Left kidney (tissue), 8 donors: ENCODE results near the gene COX15. TPM values are rescaled to one million over a fixed set of nuclear protein-coding genes. Genes with fewer than 3 reads are reported as not detected.
"Not testable (repeated sequence)": the region's sequence is repeated elsewhere in the genome, so short reads cannot be mapped to it uniquely, and the experiment has no call there.

Source experiments
- DNase-seq: peaks from one replicate; pipeline ENCODE4 v3.0.0-alpha.2; 2013
- long read RNA-seq, 8 donors: transcript quantifications; one replicate each; lab custom pipeline, GENCODE V29; 2026
- polyA plus RNA-seq: library from polyadenylated mRNA; unstranded; fragments of 120-200 nt; gene quantifications from one replicate; pipeline ENCODE4 v1.2.1, GENCODE V29; 2013; ENCODE audit not compliant: insufficient read length

The COX15 gene
- 73.8 TPM for polyA plus RNA-seq
- long read RNA-seq, donor 1, transcript COX15-201 (9 exons, 2,356 nt), result major isoform, 5 of 30 reads
- long read RNA-seq, donor 1, partial matches to known transcripts, result 25 of 30 reads
- long read RNA-seq, donor 1, other reads (novel, unspliced or antisense), result 0 of 30 reads
- long read RNA-seq, donor 2, transcript COX15-201 (9 exons, 2,356 nt), result major isoform, 8 of 9 reads
- long read RNA-seq, donor 2, partial matches to known transcripts, result 0 of 9 reads
- long read RNA-seq, donor 2, other reads (novel, unspliced or antisense), result 0 of 9 reads
- long read RNA-seq, donor 3, transcript COX15-201 (9 exons, 2,356 nt), result major isoform, 6 of 13 reads
- long read RNA-seq, donor 3, partial matches to known transcripts, result 5 of 13 reads
- long read RNA-seq, donor 3, other reads (novel, unspliced or antisense), result 0 of 13 reads
- long read RNA-seq, donor 4, result 0 reads
- long read RNA-seq, donor 5, transcript COX15-201 (9 exons, 2,356 nt), result major isoform, 8 of 9 reads
- long read RNA-seq, donor 5, partial matches to known transcripts, result 0 of 9 reads
- long read RNA-seq, donor 5, other reads (novel, unspliced or antisense), result 0 of 9 reads
- long read RNA-seq, donor 6, transcript COX15-201 (9 exons, 2,356 nt), result major isoform, 6 of 6 reads
- long read RNA-seq, donor 6, partial matches to known transcripts, result 0 of 6 reads
- long read RNA-seq, donor 6, other reads (novel, unspliced or antisense), result 0 of 6 reads
- long read RNA-seq, donor 7, transcript COX15-201 (9 exons, 2,356 nt), result major isoform, 8 of 10 reads
- long read RNA-seq, donor 7, partial matches to known transcripts, result 0 of 10 reads
- long read RNA-seq, donor 7, other reads (novel, unspliced or antisense), result 0 of 10 reads
- long read RNA-seq, donor 8, transcript COX15-201 (9 exons, 2,356 nt), result major isoform, 6 of 6 reads
- long read RNA-seq, donor 8, partial matches to known transcripts, result 0 of 6 reads
- long read RNA-seq, donor 8, other reads (novel, unspliced or antisense), result 0 of 6 reads

DNA sequence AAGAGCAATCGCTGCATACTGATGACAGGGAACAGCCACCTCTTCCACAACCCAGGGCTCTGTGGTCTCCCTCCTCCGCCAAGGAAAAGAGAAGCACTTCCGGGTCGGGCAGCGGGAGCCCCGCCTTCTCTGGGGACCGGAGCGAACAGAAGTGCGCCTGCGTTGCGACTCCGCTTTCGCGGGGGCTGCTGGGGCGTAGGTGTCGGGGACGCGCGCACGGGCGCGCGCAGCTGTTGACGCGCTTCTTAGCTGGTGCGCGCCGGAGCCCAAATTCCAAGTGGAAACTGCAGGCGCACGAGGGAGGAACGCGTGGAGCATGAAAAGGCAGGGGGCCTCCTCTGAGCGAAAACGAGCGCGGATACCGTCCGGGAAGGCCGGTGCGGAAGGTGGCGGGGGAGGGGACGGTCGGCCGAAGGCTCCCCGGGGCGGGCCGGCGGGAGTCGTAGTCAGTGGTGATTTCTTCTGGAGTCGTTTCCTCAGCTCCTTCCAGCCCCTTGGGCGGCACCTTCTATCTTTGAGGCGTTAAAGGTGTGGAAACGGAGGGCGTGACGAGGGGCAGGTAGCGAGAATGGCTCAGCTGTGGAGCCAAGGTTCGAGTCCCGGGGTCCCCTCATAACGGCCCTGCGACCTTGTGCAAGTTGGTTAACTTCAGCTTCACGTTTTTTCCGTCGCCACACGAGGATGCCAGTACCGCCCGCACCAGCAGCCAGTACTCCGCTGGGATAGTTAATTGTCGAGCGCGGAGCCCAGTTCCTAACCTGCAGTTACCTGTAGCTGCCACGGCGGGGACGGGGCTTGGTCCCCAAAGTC is at the start of gene COX15, which contains the start of gene CUTC:
TSS of gene COX15 (minus strand) at position 95 of the 810 bp plus-strand sequence. CDS start at position 17, 78 bp downstream.
TSS of gene CUTC (plus strand) at position 202 of the 810 bp plus-strand sequence. CDS start at position 317, 115 bp downstream.
- peak; percentile 97 for DNase-seq

DNA sequence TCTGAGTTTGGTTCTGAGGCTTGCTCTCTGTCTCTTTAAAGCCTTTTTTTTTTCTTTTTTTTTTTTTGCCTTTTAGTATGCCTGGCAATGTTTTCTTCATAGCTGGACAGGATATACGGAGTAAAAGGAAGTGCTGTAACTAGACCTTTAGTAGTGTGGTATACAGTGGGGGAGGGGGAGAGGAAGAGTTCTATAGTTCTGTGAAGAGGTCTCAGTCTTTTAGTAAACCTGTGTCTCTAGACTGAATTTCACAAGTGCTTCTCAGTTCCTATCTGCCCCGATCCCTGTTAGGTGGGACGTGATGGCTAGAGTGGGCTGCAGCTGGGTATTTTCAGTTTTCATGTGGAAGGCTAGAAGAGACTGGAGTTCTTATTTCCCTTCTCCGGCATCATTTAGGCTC is 47.4 kb upstream of the COX15 start:
- DNase-seq, result peak; percentile 33

- DNase-seq, result no peak
These were observed 46.2 kb upstream of the COX15 start for GRCh38 chr10:99777918-99778714.

GRCh38 chr10:99775850-99776249 is 43.9 kb upstream of the COX15 start:
- DNase-seq, result no peak

DNA sequence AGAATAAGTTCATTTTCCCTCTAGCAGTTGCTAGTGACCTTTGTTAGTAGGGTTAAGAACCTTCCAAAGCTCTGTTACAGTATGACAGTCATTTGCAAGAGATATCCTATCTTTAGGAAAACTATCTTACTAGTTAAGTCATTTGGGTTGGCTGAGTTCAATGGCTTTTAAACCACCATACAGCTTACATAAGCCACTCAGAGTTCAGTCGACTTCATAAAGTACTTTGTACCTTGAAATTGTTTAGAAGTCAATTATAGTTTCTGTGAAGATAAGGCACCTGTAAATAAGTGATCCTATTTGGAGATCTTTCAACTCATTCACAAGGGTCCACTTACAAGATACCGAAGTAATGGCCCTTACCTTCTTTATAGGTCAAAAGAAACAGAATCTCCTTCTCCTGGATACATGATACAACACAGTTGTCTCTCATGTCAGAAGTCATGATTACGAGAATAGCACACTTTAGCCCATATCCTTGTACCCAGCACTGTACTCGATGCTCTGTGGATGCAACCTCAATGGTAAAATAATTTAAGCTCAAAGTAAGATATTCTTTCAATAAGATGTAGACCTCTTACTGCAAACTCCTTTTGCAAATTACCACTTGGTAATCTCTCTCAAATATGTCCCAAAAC is 38.6 kb upstream of the COX15 start:
- DNase-seq, result no peak

DNA sequence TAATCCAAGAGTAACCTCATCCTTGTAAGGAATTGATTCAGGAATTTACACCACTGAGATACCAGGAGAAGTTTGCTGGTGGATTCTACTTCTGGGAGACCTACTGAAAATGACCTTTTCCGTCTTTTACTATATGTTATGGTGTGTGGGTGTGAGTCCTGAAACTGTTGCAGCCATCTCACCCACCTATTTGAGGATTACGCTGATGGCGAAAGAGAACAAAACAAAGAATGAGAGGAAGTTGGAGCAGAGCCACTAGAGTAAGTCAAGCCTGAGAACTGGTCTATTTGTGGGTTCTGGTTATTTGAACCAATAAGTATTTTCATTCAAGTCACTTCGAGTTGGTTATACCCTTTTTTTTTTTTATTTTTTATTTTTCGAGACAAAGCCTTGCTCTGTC is 37.8 kb upstream of the COX15 start:
- no peak for DNase-seq

GRCh38 chr10:99768556-99768955 is 36.6 kb upstream of the COX15 start:
- no peak for DNase-seq

DNA sequence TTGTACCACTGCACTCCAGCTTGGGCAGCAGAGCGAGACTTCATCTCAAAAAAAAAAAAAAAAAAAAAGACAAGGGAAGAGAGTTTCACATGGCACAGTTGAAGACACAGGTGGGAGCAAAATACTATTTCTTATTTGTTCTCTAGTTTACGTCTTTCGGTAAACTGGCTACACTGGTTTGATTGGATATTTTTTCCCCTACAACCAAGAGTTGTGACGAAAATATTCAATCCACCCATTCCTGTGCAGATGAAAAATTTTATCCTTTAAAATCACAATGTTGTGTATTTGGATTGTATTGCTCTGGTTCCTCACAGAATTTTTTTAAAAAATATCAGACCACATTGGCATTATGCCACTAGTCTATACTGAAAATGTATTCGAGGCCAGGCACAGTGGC is 36.0 kb upstream of the COX15 start:
- DNase-seq, result no peak

- no peak for DNase-seq
These were observed 34.4 kb upstream of the COX15 start for GRCh38 chr10:99766302-99766681.

- no peak for DNase-seq
These were observed 33.9 kb upstream of the COX15 start for GRCh38 chr10:99765672-99766301.

- no peak for DNase-seq
These were observed 29.4 kb upstream of the COX15 start for GRCh38 chr10:99761365-99761764.

GRCh38 chr10:99760321-99760720 is 28.4 kb upstream of the COX15 start:
- DNase-seq, result no peak

DNA sequence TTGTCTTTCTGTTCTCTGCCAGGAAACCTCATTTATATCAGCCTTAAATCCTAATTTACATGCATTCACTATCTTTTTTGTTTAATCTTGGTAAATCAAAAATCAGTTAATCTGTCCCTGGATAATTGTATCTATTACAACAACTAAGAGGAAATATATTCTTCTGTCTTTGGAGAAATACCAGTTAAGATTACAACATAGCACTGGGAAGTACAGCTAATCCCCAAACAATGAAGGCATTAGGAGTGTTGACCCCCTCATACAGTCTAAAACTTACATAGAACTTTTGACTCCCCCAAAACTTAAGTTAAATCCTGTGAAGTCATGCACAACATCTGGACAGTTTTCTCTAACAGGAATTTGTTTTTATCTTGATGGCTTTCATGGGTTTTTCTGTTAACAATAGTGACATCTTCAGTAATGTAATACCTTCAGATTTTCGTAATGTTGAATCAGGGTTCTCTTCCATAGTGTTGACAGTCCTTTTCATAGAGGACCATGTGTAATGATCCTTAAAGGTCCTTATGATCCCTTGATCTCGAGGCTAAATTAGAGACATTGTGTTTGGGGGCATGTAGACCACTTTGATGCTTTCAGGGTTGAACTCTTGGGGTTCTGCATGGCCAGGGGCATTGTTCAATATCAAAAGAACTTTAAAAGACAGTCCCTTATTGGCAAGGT is 26.4 kb upstream of the COX15 start:
- peak; percentile 22 for DNase-seq

- no peak for DNase-seq
These were observed 24.2 kb upstream of the COX15 start for GRCh38 chr10:99756159-99756558.

- no peak for DNase-seq
These were observed 22.7 kb upstream of the COX15 start for GRCh38 chr10:99754670-99755069.

GRCh38 chr10:99750641-99751040 is 18.7 kb upstream of the COX15 start:
- no peak for DNase-seq

DNA sequence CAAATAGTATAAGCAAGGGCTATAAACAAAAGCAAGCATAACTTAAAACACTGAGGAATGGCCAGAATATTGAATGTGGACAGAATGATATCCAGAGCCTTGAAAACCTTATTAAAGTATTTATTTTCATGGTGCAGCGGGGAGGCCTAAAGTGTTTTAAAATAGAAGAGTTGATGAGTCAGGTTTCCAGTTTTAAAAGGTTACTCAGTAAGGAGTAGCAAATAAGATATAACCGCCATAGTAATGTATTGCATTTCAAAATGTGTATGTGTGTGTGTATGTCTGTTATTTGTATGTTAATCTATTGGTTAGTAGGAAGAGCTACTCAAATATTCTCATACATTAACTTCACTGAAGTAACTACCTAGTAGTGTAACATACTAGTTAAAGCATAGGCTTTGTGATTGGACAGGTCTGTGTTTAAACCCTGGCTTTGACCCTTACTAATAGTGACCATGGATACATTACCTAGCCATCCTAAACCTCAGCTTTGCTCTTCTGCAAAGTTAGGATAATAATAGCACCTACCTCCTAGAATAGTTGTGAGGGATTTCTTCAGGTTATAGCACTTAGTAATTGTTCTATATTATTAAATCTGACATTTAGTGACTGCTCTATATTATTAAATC is 17.0 kb upstream of the COX15 start:
- DNase-seq, result no peak

- not testable (repeated sequence) for DNase-seq
These were observed 14.2 kb upstream of the COX15 start for GRCh38 chr10:99746166-99746565.

DNA sequence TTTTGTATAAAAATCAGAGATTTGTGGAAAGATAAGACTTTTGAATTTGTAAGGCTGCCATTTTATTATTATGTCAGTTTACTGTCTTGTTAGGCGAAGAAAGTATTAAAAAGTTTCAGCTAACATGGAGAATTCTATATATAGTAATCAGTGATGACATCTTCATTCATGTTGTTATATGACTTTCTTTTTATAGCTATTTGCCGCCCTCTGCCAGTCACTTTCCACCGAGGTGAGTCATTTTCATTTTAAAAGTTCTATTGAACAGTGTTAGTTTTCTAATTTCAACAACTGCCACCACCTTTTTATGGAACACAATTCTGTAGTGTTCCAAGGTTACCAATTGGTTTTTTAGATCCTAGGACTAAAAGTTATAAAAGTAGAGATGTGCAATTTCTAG is 11.9 kb upstream of the COX15 start:
- no peak for DNase-seq
